Dendritic cell treated with granulocyte-macrophage colony-stimulating factor and Interleukin-4, amounts not matched to agents 40 ng/mL and 50 ng/mL, for 4 days (primary cell): ENCODE results near the gene ZNF577.

Experiments used
- H3K27ac Mint-ChIP-seq: one replicate; pipeline ENCODE4 v1.8.0; 2022; ENCODE audit warnings: mild to moderate bottlenecking, mixed read lengths
- H3K27me3 Mint-ChIP-seq: one replicate; pipeline ENCODE4 v1.8.0; 2022; ENCODE audit warnings: mild to moderate bottlenecking, mixed read lengths
- H3K36me3 Mint-ChIP-seq: one replicate; pipeline ENCODE4 v1.8.0; 2022; ENCODE audit warnings: low read depth, mixed read lengths
- H3K4me1 Mint-ChIP-seq: one replicate; pipeline ENCODE4 v1.8.0; 2022; ENCODE audit warnings: low read depth, mixed read lengths
- H3K4me3 Mint-ChIP-seq: one replicate; pipeline ENCODE4 v1.8.0; 2022; ENCODE audit warnings: mild to moderate bottlenecking, moderate library complexity, mixed read lengths
- H3K9me3 Mint-ChIP-seq: one replicate; pipeline ENCODE4 v1.8.0; 2022; ENCODE audit warnings: mixed read lengths
- intact Hi-C: fragments of 100-400 bp; cut with micrococcal nuclease; formaldehyde crosslinking; loops from one replicate; pipeline ENCODE4 v1.15.0; 2022

ZNF577 gene

GRCh38 chr19:51822325-51822724 is 65.4 kb downstream of the ZNF577 start:
- Mint-ChIP-seq H3K27me3 (no peaks in the 10 kb centered on the region), H3K36me3 (peaks cover 100% of the 10 kb centered on the region), H3K4me1 (peaks cover 94% of the 10 kb centered on the region), H3K4me3 (no peak overlapping the region), H3K9me3 (no peaks in the 10 kb centered on the region), H3K27ac (peak overlapping the region; percentile 82)
- intact Hi-C loops, result loop anchor here (5.0 kb wide), 1 partner anchor 40 kb away; no protein-coding TSS in a partner anchor

- Mint-ChIP-seq H3K36me3 (peaks cover 100% of the 10 kb centered on the region), H3K4me1 (peaks cover 94% of the 10 kb centered on the region), H3K4me3 (no peak overlapping the region), H3K9me3 (no peaks in the 10 kb centered on the region), H3K27ac (peak overlapping the region; percentile 82), H3K27me3 (no peaks in the 10 kb centered on the region)
- intact Hi-C loops, result loop anchor here (5.0 kb wide), 1 partner anchor 40 kb away; no protein-coding TSS in a partner anchor
Measured at GRCh38 chr19:51821921-51822320, 65.8 kb downstream of the ZNF577 start.

GRCh38 chr19:51821456-51821855 is 66.3 kb downstream of the ZNF577 start:
- Mint-ChIP-seq H3K27me3 (no peaks in the 10 kb centered on the region), H3K4me1 (peaks cover 94% of the 10 kb centered on the region), H3K36me3 (peaks cover 100% of the 10 kb centered on the region), H3K27ac (peak overlapping the region; percentile 82), H3K4me3 (no peak overlapping the region), H3K9me3 (no peaks in the 10 kb centered on the region)
- intact Hi-C loops, result loop anchor here (5.0 kb wide), 1 partner anchor 39 kb away; no protein-coding TSS in a partner anchor
